Measurements from ENCODE around the gene SIRT3.

Gene SIRT3

GRCh38 chr11:210803-211180, 25.4 kb downstream of the SIRT3 start:
- Histone ChIP-seq H3K9me3 (replicated peaks in 1 of 11) (no peaks in the 10 kb centered on the region), H3K36me3 (peaks cover 63 to 70% (median 66%) of the 10 kb centered on the region in 11 experiments), H3K27ac (peak overlapping the region in 8 of 11 experiments; percentile 45 to 100 (median 98); a peak in 10 of 22 replicates)

GRCh38 chr11:210122-210802, 25.9 kb downstream of the SIRT3 start:
- Histone ChIP-seq H4K20me1 (peaks cover 35 to 82% (median 64%) of the 10 kb centered on the region in 11 experiments; a peak in 19 of 22 replicates), H3K27ac (peak overlapping the region in 10 of 11 experiments; percentile 91 to 100 (median 98); a peak in 18 of 22 replicates), H3K9me3 (replicated peaks in 1 of 11) (no peaks in the 10 kb centered on the region), H3K4me1 (peaks cover 35 to 41% (median 37%) of the 10 kb centered on the region in 10 experiments), H3K36me3 (peaks cover 62 to 70% (median 67%) of the 10 kb centered on the region in 11 experiments), H3K9ac (peak overlapping the region; percentile 91 to 99 (median 98)), H3K27me3 (no peaks in the 10 kb centered on the region), H3K4me3 (peak overlapping the region; percentile 92 to 100 (median 95); a peak in 19 of 20 replicates), H3K4me2 (peak overlapping the region; percentile 90 to 100 (median 99))
- TF ChIP-seq Cebpa-rat (IDR thresholded peaks at IDR 0.05), result no peak

More at GRCh38 chr11:210803-211180, 25.4 kb downstream of the SIRT3 start:
- Histone ChIP-seq H3K4me2 (peak overlapping the region; percentile 90 to 100 (median 99)), H3K4me3 (peak overlapping the region in 7 of 10 experiments; percentile 92 to 97 (median 95); a peak in 6 of 20 replicates), H4K20me1 (peaks cover 30 to 81% (median 59%) of the 10 kb centered on the region in 11 experiments; a peak in 19 of 22 replicates), H3K9ac (peak overlapping the region; percentile 91 to 99 (median 98); a peak in 21 of 22 replicates), H3K27me3 (no peaks in the 10 kb centered on the region), H3K4me1 (peaks cover 30 to 36% (median 32%) of the 10 kb centered on the region in 10 experiments)
- TF ChIP-seq Cebpa-rat (IDR thresholded peaks at IDR 0.05), result no peak

GRCh38 chr11:209275-210121, 26.6 kb downstream of the SIRT3 start:
- H3K27me3 ChIP-seq, result no peaks in the 10 kb centered on the region
- peak overlapping the region; percentile 92 to 100 (median 95) for H3K4me3 ChIP-seq
- H3K9ac ChIP-seq, result peak overlapping the region; percentile 91 to 99 (median 98)
- H4K20me1 ChIP-seq, result peaks cover 43 to 82% (median 71%) of the 10 kb centered on the region in 11 experiments; a peak in 19 of 22 replicates
- H3K27ac ChIP-seq, result peak overlapping the region; percentile 91 to 100 (median 98); a peak in 21 of 22 replicates
- H3K36me3 ChIP-seq, result peaks cover 62 to 70% (median 67%) of the 10 kb centered on the region in 11 experiments
- no peaks in the 10 kb centered on the region for H3K9me3 ChIP-seq (replicated peaks in 1 of 11)
- H3K4me2 ChIP-seq, result peak overlapping the region; percentile 90 to 100 (median 99)
- no peak for TF ChIP-seq Cebpa-rat (IDR thresholded peaks at IDR 0.05)
- peaks cover 40 to 49% (median 45%) of the 10 kb centered on the region in 10 experiments for H3K4me1 ChIP-seq

GRCh38 chr11:208917-209260, 27.3 kb downstream of the SIRT3 start:
- Histone ChIP-seq H3K36me3 (peaks cover 62 to 70% (median 66%) of the 10 kb centered on the region in 11 experiments), H4K20me1 (peaks cover 49 to 82% (median 74%) of the 10 kb centered on the region in 11 experiments; a peak in 19 of 22 replicates), H3K9ac (peak overlapping the region; percentile 91 to 99 (median 98)), H3K27ac (peak overlapping the region; percentile 91 to 100 (median 98); a peak in 21 of 22 replicates), H3K4me1 (peaks cover 40 to 54% (median 50%) of the 10 kb centered on the region in 10 experiments), H3K4me3 (peak overlapping the region; percentile 92 to 100 (median 95)), H3K4me2 (peak overlapping the region; percentile 90 to 100 (median 99)), H3K27me3 (no peaks in the 10 kb centered on the region), H3K9me3 (replicated peaks in 1 of 11) (no peaks in the 10 kb centered on the region)
- TF ChIP-seq Cebpa-rat (IDR thresholded peaks at IDR 0.05), result no peak

- Histone ChIP-seq H3K36me3 (peaks cover 62 to 70% (median 66%) of the 10 kb centered on the region in 11 experiments), H3K4me3 (peak overlapping the region; percentile 92 to 100 (median 95)), H3K4me2 (peak overlapping the region; percentile 83 to 99 (median 93)), H3K27me3 (no peaks in the 10 kb centered on the region), H4K20me1 (peaks cover 53 to 82% (median 77%) of the 10 kb centered on the region in 11 experiments; a peak in 20 of 22 replicates), H3K9me3 (replicated peaks in 1 of 11) (no peaks in the 10 kb centered on the region), H3K27ac (peak overlapping the region; percentile 91 to 100 (median 98)), H3K4me1 (peaks cover 40 to 59% (median 56%) of the 10 kb centered on the region in 10 experiments), H3K9ac (peak overlapping the region; percentile 91 to 99 (median 98))
- no peak for TF ChIP-seq Cebpa-rat (IDR thresholded peaks at IDR 0.05)
Observed at GRCh38 chr11:208181-208916, 27.8 kb downstream of the SIRT3 start.

- H3K4me2 ChIP-seq, result peak overlapping the region; percentile 83 to 99 (median 93)
- no peaks in the 10 kb centered on the region for H3K27me3 ChIP-seq
- peak overlapping the region; percentile 92 to 100 (median 95) for H3K4me3 ChIP-seq
- no peaks in the 10 kb centered on the region for H3K9me3 ChIP-seq (replicated peaks in 1 of 11)
- H3K9ac ChIP-seq, result peak overlapping the region; percentile 91 to 99 (median 98)
- TF ChIP-seq Cebpa-rat (IDR thresholded peaks at IDR 0.05), result no peak; a peak in 1 of 22 replicates
- peak overlapping the region; percentile 91 to 100 (median 98) for H3K27ac ChIP-seq
- H3K4me1 ChIP-seq, result peaks cover 40 to 65% (median 59%) of the 10 kb centered on the region in 10 experiments
- H4K20me1 ChIP-seq, result peaks cover 55 to 82% (median 77%) of the 10 kb centered on the region in 11 experiments; a peak in 20 of 22 replicates
- H3K36me3 ChIP-seq, result peaks cover 62 to 70% (median 66%) of the 10 kb centered on the region in 11 experiments
Observed at GRCh38 chr11:207863-208180, 28.3 kb downstream of the SIRT3 start.

GRCh38 chr11:207208-207862, 28.8 kb downstream of the SIRT3 start, which contains the start of the genes BET1L and RIC8A:
BET1L (minus strand) TSS chr11:207399; CDS start chr11:207321, 78 bp downstream.
RIC8A (plus strand) TSS chr11:207708; CDS start chr11:208855, 1,147 bp downstream.
- H4K20me1 ChIP-seq, result peaks cover 60 to 82% (median 77%) of the 10 kb centered on the region in 11 experiments; a peak in 20 of 22 replicates
- peak within 1 kb of the TSS; percentile 91 to 100 (median 98) for H3K27ac ChIP-seq
- H3K9ac ChIP-seq, result peak within 1 kb of the TSS; percentile 91 to 99 (median 98)
- peaks cover 40 to 69% (median 64%) of the 10 kb centered on the region in 10 experiments for H3K4me1 ChIP-seq
- TF ChIP-seq Cebpa-rat (IDR thresholded peaks at IDR 0.05), result peak in 2 of 11 experiments; percentile 32 to 62; a peak in 2 of 22 replicates
- H3K9me3 ChIP-seq (replicated peaks in 1 of 11), result no peaks in the 10 kb centered on the region
- H3K4me3 ChIP-seq, result peak within 1 kb of the TSS; percentile 92 to 100 (median 95)
- peaks cover 58 to 70% (median 64%) of the 10 kb centered on the region in 11 experiments for H3K36me3 ChIP-seq
- H3K4me2 ChIP-seq, result peak within 1 kb of the TSS; percentile 95 to 100 (median 99)
- no peaks in the 10 kb centered on the region for H3K27me3 ChIP-seq

Data from BLaER1 treated with 17β-estradiol and CSF1 and Interleukin-3, amounts not matched to agents 10 nM and 100 nM (cell line).